Measurements from ENCODE around the gene SPON2.

GRCh38 chr4:1155314-1155713 is 17.1 kb downstream of the SPON2 start:
- TF ChIP-seq POLR2A (IDR thresholded peaks at IDR 0.05) (no peak), CTCF (IDR thresholded peaks at IDR 0.05 in 8 of 11, conservative IDR thresholded peaks at IDR 0.05 in 3 of 11) (no peak)

Measured in spleen (tissue), 7 donors.